PC-3 (cell line): ENCODE measurements around the gene CFAP58. TPM values are rescaled to one million over a fixed set of nuclear protein-coding genes. Genes with fewer than 3 reads are reported as not detected.

Source experiments
- ATAC-seq: fragments of 200-7000 bp; cut with Tn5 transposase; 2 replicates; pipeline ENCODE4 v1.9.1; 2020; ENCODE audit warnings: mild to moderate bottlenecking, moderate library complexity
- BruUV-seq: library from RNA; stranded (reverse); fragments of 400-500 nt; replicated peaks from 2 replicates; lab custom pipeline; 2021; lab: Mats Ljungman, UMichigan
- CTCF ChIA-PET: fragments of 300-600 bp; sonication (Branson Sonifier 250); formaldehyde crosslinking; loops from one replicate; lab custom pipeline; 2022; ENCODE audit warnings: antibody characterized with exemption; lab: Charles Lee
- POLR2A ChIA-PET: fragments of 300-600 bp; sonication (Branson Sonifier 250); formaldehyde crosslinking; loops from one replicate; lab custom pipeline; 2022; ENCODE audit warnings: antibody characterized with exemption; ENCODE audit not compliant: unreplicated experiment; lab: Charles Lee
- DNase-seq: peaks from one replicate; pipeline ENCODE4 v3.0.0-alpha.2; 2015
- H2AFZ ChIP-seq: fragments of 300-600 bp; sonication (generic); 2 replicates; pipeline ENCODE4 v1.6.0; 2016; ENCODE audit warnings: antibody characterized with exemption, low read length
- H3F3A ChIP-seq: fragments of 300-600 bp; sonication (generic); one replicate; pipeline ENCODE4 v1.6.0; 2017; ENCODE audit warnings: antibody characterized with exemption, low read length, control low read depth, mild to moderate bottlenecking; ENCODE audit not compliant: unreplicated experiment
- H3K27ac ChIP-seq: fragments of 300-600 bp; sonication (generic); 2 replicates; pipeline ENCODE4 v1.5.1; 2016; ENCODE audit warnings: mild to moderate bottlenecking, low read length
- H3K27me3 ChIP-seq: fragments of 300-600 bp; sonication (generic); 2 replicates; pipeline ENCODE4 v1.6.1; 2016; ENCODE audit warnings: low read length, mixed read lengths
- H3K36me3 ChIP-seq: fragments of 300-600 bp; sonication (generic); 2 replicates; pipeline ENCODE4 v1.6.1; 2016; ENCODE audit warnings: low read depth, mixed run types, low read length, mixed read lengths
- H3K4me1 ChIP-seq: fragments of 300-600 bp; sonication (generic); 2 replicates; pipeline ENCODE4 v1.5.1; 2016; ENCODE audit warnings: low read length; ENCODE audit not compliant: insufficient read depth
- H3K4me2 ChIP-seq: fragments of 300-600 bp; sonication (generic); 2 replicates; pipeline ENCODE4 v1.6.0; 2016; ENCODE audit warnings: low read length
- H3K4me3 ChIP-seq: fragments of 300-600 bp; sonication (generic); 2 replicates; pipeline ENCODE4 v1.5.1; 2016; ENCODE audit warnings: mild to moderate bottlenecking, low read length, mixed read lengths
- H3K79me2 ChIP-seq: fragments of 300-600 bp; sonication (generic); 2 replicates; pipeline ENCODE4 v1.6.1; 2017; ENCODE audit warnings: low read length, mixed read lengths
- H3K9ac ChIP-seq: fragments of 300-600 bp; sonication (generic); 2 replicates; pipeline ENCODE4 v1.6.0; 2016; ENCODE audit warnings: mild to moderate bottlenecking, low read length
- H3K9me2 ChIP-seq: fragments of 300-600 bp; sonication (generic); replicated peaks from 2 replicates; pipeline ENCODE4 v1.6.1; 2016; ENCODE audit warnings: mixed run types, low read length, mixed read lengths
- H3K9me3 ChIP-seq: fragments of 300-600 bp; sonication (generic); 2 replicates; pipeline ENCODE4 v1.6.1; 2016; ENCODE audit warnings: low read length, mixed read lengths
- H4K20me1 ChIP-seq: fragments of 300-600 bp; sonication (generic); 2 replicates; pipeline ENCODE4 v1.6.1; 2016; ENCODE audit warnings: low read length, mixed read lengths
- EZH2 ChIP-seq: fragments of 300-600 bp; sonication (generic); IDR thresholded peaks from one replicate; pipeline ENCODE4 v1.6.1; 2017; ENCODE audit warnings: antibody characterized with exemption, mild to moderate bottlenecking, low read length; ENCODE audit not compliant: unreplicated experiment
- EZH2phosphoT487 ChIP-seq: fragments of 300-600 bp; sonication (generic); IDR thresholded peaks from 2 replicates; pipeline ENCODE4 v1.6.1; 2018; ENCODE audit warnings: mild to moderate bottlenecking, antibody characterized with exemption, low read length, borderline replicate concordance
- intact Hi-C: fragments of 100-400 bp; cut with micrococcal nuclease; formaldehyde crosslinking; loops from 2 replicates; pipeline ENCODE4 v1.9.0; 2023
- total RNA-seq: library from RNA; depleted of rRNA; stranded (reverse); fragments of >200 nt; gene quantifications from 2 replicates; pipeline ENCODE4 v1.2.3, GENCODE V29; 2014
- TF ChIP-seq, protein P1 (sequence below): fragments of 300-600 bp; sonication (generic); conservative IDR thresholded peaks from 2 replicates; pipeline ENCODE4 v1.5.1; 2017; ENCODE audit warnings: antibody characterized with exemption, low read depth, mild to moderate bottlenecking, low read length

The CFAP58 gene
- total RNA-seq, 1 experiment from 2014 or later: 0.26 TPM

GRCh38 chr10:104337985-104338735, 15.5 kb upstream of the CFAP58 start, which contains the start of gene ITPRIP:
TSS of gene ITPRIP (minus strand) at chr10:104338465. CDS start at chr10:104316051, 22,414 bp downstream.
- Histone ChIP-seq H3K9me2 (no peaks in the 10 kb centered on the region), H3K36me3 (no peaks in the 10 kb centered on the region), H3K9me3 (no peaks in the 10 kb centered on the region), H3F3A (no peaks in the 10 kb centered on the region), H3K79me2 (peaks cover 53% of the 10 kb centered on the region), H3K27ac (peak within 1 kb of the TSS; percentile 82), H2AFZ (peak within 1 kb of the TSS; percentile 90), H3K27me3 (no peaks in the 10 kb centered on the region), H3K9ac (peak within 1 kb of the TSS; percentile 84), H3K4me2 (peak within 1 kb of the TSS; percentile 99), H3K4me3 (peak within 1 kb of the TSS; percentile 93), H4K20me1 (peaks cover 22% of the 10 kb centered on the region), H3K4me1 (peaks cover 46% of the 10 kb centered on the region)
- DNase-seq (peak; percentile 67), ATAC-seq (peak; percentile 69)
- intact Hi-C loops: loop anchor here (1.0 to 2.0 kb wide), 2 partner anchors 9 to 33 kb away; no protein-coding TSS in a partner anchor
- TF ChIP-seq EZH2phosphoT487 (no peak), EZH2 (no peak)
- TF ChIP-seq, protein P1, sequence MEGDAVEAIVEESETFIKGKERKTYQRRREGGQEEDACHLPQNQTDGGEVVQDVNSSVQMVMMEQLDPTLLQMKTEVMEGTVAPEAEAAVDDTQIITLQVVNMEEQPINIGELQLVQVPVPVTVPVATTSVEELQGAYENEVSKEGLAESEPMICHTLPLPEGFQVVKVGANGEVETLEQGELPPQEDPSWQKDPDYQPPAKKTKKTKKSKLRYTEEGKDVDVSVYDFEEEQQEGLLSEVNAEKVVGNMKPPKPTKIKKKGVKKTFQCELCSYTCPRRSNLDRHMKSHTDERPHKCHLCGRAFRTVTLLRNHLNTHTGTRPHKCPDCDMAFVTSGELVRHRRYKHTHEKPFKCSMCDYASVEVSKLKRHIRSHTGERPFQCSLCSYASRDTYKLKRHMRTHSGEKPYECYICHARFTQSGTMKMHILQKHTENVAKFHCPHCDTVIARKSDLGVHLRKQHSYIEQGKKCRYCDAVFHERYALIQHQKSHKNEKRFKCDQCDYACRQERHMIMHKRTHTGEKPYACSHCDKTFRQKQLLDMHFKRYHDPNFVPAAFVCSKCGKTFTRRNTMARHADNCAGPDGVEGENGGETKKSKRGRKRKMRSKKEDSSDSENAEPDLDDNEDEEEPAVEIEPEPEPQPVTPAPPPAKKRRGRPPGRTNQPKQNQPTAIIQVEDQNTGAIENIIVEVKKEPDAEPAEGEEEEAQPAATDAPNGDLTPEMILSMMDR: no peak; the same call in 1 of the 2 replicates
- ChIA-PET CTCF (no interaction called here), POLR2A (interaction anchor here (0.6 kb wide), 1 partner anchor 11 kb away, joined by 3 read pairs; no protein-coding TSS in a partner anchor)
- BruUV-seq: no TSS peak

GRCh38 chr10:104339469-104340110, 14.0 kb upstream of the CFAP58 start:
- Histone ChIP-seq H3F3A (no peaks in the 10 kb centered on the region), H3K79me2 (peaks cover 39% of the 10 kb centered on the region), H3K4me3 (peak overlapping the region; percentile 93), H3K27ac (peak overlapping the region; percentile 82), H3K4me2 (peak overlapping the region; percentile 99), H3K9ac (peak overlapping the region; percentile 84), H4K20me1 (peaks cover 19% of the 10 kb centered on the region), H2AFZ (peak overlapping the region; percentile 90), H3K9me2 (no peaks in the 10 kb centered on the region), H3K27me3 (no peaks in the 10 kb centered on the region), H3K9me3 (no peaks in the 10 kb centered on the region), H3K4me1 (peaks cover 33% of the 10 kb centered on the region), H3K36me3 (no peaks in the 10 kb centered on the region)
- BruUV-seq: no TSS peak
- ChIA-PET CTCF (no interaction called here), POLR2A (interaction anchor here (0.6 kb wide), 2 partner anchors 10 to 12 kb away, joined by 3 to 9 read pairs; no protein-coding TSS in a partner anchor)
- ATAC-seq (peak; percentile 14), DNase-seq (peak; percentile 66)
- intact Hi-C loops: loop anchor here (2.0 kb wide), 1 partner anchor 35 kb away; no protein-coding TSS in a partner anchor
- TF ChIP-seq EZH2 (no peak), EZH2phosphoT487 (no peak)
- TF ChIP-seq, protein P1: no peak
